Smooth muscle cell (in vitro differentiated cells): ENCODE data around the gene MAST1. TPM values are rescaled to one million over a fixed set of nuclear protein-coding genes. Genes with fewer than 3 reads are reported as not detected.

Source experiments
- DNase-seq: peaks from one replicate; lab custom pipeline; 2025; ENCODE audit not compliant: unreplicated experiment; lab: John Stamatoyannopoulos, UW
- H2AFZ ChIP-seq: fragments of 200-600 bp; sonication (generic); 2 replicates; pipeline ENCODE4 v1.6.0; 2016; ENCODE audit warnings: antibody characterized with exemption, low read depth, mild to moderate bottlenecking
- H3F3A ChIP-seq: fragments of 200-600 bp; sonication (generic); 2 replicates; pipeline ENCODE4 v1.6.0; 2017; ENCODE audit warnings: antibody characterized with exemption, low read depth
- H3K27ac ChIP-seq: fragments of 200-600 bp; sonication (generic); 2 replicates; pipeline ENCODE4 v1.5.1; 2016; ENCODE audit warnings: low read depth, mild to moderate bottlenecking
- H3K27me3 ChIP-seq: fragments of 200-600 bp; sonication (generic); 2 replicates; pipeline ENCODE4 v1.6.1; 2016; ENCODE audit warnings: low read depth, mild to moderate bottlenecking
- H3K36me3 ChIP-seq: fragments of 200-600 bp; sonication (generic); 2 replicates; pipeline ENCODE4 v1.5.1; 2016; ENCODE audit warnings: low read depth
- H3K4me1 ChIP-seq: fragments of 200-600 bp; sonication (generic); 2 replicates; pipeline ENCODE4 v1.5.1; 2016; ENCODE audit warnings: low read depth
- H3K4me2 ChIP-seq: fragments of 200-600 bp; sonication (generic); 2 replicates; pipeline ENCODE4 v1.6.0; 2016; ENCODE audit warnings: mild to moderate bottlenecking
- H3K4me3 ChIP-seq: fragments of 200-600 bp; sonication (generic); 2 replicates; pipeline ENCODE4 v1.5.1; 2016; ENCODE audit warnings: mild to moderate bottlenecking
- H3K79me2 ChIP-seq: fragments of 200-600 bp; sonication (generic); 2 replicates; pipeline ENCODE4 v1.6.0; 2016; ENCODE audit warnings: low read depth, mild to moderate bottlenecking
- H3K9ac ChIP-seq: fragments of 200-600 bp; sonication (generic); 2 replicates; pipeline ENCODE4 v1.6.0; 2016; ENCODE audit warnings: low read depth
- H3K9me3 ChIP-seq: fragments of 200-600 bp; sonication (generic); replicated peaks from 2 replicates; pipeline ENCODE4 v1.5.1; 2016; ENCODE audit warnings: low read depth
- H4K20me1 ChIP-seq: fragments of 200-600 bp; sonication (generic); 2 replicates; pipeline ENCODE4 v1.6.0; 2016; ENCODE audit warnings: low read depth
- WGBS: methylation state at CpG from one replicate; pipeline ENCODE4 v1.1.7; 2016; ENCODE audit warnings: low lambda C conversion rate; 5-methylcytosine and 5-hydroxymethylcytosine counted together
- microRNA-seq: library from miRNA; unstranded; fragments of <30 nt; microRNA quantifications from one replicate; pipeline ENCODE4, GENCODE V29; 2016; ENCODE audit warnings: borderline number of aligned reads
- polyA plus RNA-seq: library from polyadenylated mRNA; unstranded; fragments of >200 nt; fragmentation: Nextera tagmentation; extraction: Ambion mirVana; gene quantifications from 2 replicates; pipeline ENCODE4 v1.2.1, GENCODE V29; 2016
- small RNA-seq: library from RNA; depleted of rRNA; stranded (forward); fragments of <200 nt; gene quantifications from one replicate; pipeline ENCODE3, GENCODE V24; 2014
- total RNA-seq: library from RNA; depleted of rRNA; stranded (reverse); fragments of >200 nt; gene quantifications from 2 replicates; pipeline ENCODE4 v1.2.3, GENCODE V29; 2014
- TF ChIP-seq, protein P1 (sequence below): fragments of 200-600 bp; sonication (generic); IDR thresholded peaks from 2 replicates; pipeline ENCODE4 v1.5.1; 2017; ENCODE audit warnings: borderline replicate concordance, mild to moderate bottlenecking, antibody characterized with exemption; ENCODE audit not compliant: insufficient read depth, poor library complexity, severe bottlenecking

The MAST1 gene
- total and polyA plus RNA-seq, 2 experiments from 2014 or later, result 2.7 to 3.2 TPM

DNA sequence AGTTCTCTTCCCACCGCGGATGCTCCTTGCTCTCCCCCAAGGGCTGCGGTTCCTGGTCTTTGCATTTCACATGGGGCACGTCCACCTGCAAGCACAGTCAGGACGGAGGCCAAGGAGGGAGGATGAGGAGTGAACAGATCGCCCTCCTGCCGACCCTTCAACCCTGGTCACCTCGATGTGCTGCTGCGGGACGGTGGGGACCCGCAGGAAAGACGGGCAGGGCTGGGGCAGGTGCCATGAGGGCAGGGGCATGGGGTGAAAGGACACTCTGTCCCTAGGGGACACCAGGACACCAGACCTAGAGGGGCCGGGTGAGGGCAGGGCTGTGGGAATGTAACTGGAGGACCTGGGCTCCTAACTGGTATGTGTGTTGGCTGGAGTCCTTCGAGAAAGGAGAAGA lies 79.9 kb downstream of the MAST1 start:
- H3K4me1 ChIP-seq, result peaks cover 7% of the 10 kb centered on the region
- no peak for DNase-seq
- no peak overlapping the region for H3K9ac ChIP-seq
- no peak overlapping the region for H3K4me3 ChIP-seq
- no peaks in the 10 kb centered on the region for H4K20me1 ChIP-seq
- H3F3A ChIP-seq, result peaks cover 3% of the 10 kb centered on the region
- 92% methylated on average over 14 of the region's 14 CpGs for WGBS
- H3K27me3 ChIP-seq, result no peaks in the 10 kb centered on the region
- H3K9me3 ChIP-seq, result no peaks in the 10 kb centered on the region
- no peak overlapping the region for H3K4me2 ChIP-seq
- no peak overlapping the region for H2AFZ ChIP-seq
- H3K36me3 ChIP-seq, result no peaks in the 10 kb centered on the region
- H3K27ac ChIP-seq, result no peak overlapping the region
- no peaks in the 10 kb centered on the region for H3K79me2 ChIP-seq
- TF ChIP-seq, protein P1, sequence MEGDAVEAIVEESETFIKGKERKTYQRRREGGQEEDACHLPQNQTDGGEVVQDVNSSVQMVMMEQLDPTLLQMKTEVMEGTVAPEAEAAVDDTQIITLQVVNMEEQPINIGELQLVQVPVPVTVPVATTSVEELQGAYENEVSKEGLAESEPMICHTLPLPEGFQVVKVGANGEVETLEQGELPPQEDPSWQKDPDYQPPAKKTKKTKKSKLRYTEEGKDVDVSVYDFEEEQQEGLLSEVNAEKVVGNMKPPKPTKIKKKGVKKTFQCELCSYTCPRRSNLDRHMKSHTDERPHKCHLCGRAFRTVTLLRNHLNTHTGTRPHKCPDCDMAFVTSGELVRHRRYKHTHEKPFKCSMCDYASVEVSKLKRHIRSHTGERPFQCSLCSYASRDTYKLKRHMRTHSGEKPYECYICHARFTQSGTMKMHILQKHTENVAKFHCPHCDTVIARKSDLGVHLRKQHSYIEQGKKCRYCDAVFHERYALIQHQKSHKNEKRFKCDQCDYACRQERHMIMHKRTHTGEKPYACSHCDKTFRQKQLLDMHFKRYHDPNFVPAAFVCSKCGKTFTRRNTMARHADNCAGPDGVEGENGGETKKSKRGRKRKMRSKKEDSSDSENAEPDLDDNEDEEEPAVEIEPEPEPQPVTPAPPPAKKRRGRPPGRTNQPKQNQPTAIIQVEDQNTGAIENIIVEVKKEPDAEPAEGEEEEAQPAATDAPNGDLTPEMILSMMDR, result no peak

DNA sequence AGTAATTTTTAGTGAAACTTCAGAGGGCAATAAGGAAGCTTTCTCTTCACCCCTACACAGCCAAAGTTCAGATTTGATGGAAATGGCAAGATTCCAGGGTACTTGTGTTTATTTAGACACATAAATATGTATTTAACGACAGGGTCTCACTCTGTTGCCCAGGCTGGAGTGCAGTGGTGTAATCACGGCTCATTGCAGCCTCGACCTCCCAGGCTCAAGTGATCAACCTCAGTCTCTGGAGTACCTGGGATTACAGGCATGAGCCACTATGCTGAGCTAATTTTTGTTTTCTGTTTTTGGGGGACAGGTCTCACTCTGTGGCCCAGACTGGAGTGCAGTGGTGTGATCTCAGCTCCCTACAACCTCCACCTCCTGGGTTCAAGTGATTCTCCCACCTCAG lies 82.7 kb downstream of the MAST1 start:
- H3K27me3 ChIP-seq, result no peaks in the 10 kb centered on the region
- H3K9ac ChIP-seq, result no peak overlapping the region
- no peaks in the 10 kb centered on the region for H4K20me1 ChIP-seq
- H3K9me3 ChIP-seq, result no peaks in the 10 kb centered on the region
- H3F3A ChIP-seq, result peaks cover 3% of the 10 kb centered on the region
- 94% methylated on average over 3 of the region's 3 CpGs for WGBS
- H3K79me2 ChIP-seq, result no peaks in the 10 kb centered on the region
- TF ChIP-seq, protein P1, result no peak
- H3K4me1 ChIP-seq, result no peaks in the 10 kb centered on the region
- H3K36me3 ChIP-seq, result no peaks in the 10 kb centered on the region
- H3K27ac ChIP-seq, result no peak overlapping the region
- H2AFZ ChIP-seq, result no peak overlapping the region
- no peak for DNase-seq
- H3K4me2 ChIP-seq, result no peak overlapping the region
- H3K4me3 ChIP-seq, result no peak overlapping the region

DNA sequence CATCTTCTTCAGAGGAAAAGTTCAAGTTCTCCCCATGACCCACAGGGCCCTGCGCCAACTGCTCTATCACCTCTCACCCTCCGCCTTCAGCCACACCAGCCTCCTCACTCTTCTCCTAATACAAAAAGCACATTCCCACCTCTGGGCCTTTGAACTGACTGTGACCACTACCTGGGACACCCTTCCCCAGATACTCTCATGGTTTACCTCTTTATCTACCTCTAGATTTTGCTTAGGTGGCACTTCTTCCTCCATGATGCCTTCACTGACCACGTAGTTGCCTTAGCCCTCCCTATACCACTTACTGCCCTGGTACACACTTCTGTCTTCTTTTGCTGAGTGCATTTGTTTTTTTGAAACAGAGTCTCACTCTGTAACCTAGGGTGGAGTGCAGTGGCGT lies 84.6 kb downstream of the MAST1 start:
- WGBS, result 97% methylated on average over 4 of the region's 4 CpGs
- no peak overlapping the region for H3K27ac ChIP-seq
- H3K4me3 ChIP-seq, result no peak overlapping the region
- H3F3A ChIP-seq, result peaks cover 3% of the 10 kb centered on the region
- no peaks in the 10 kb centered on the region for H4K20me1 ChIP-seq
- no peak overlapping the region for H2AFZ ChIP-seq
- no peaks in the 10 kb centered on the region for H3K4me1 ChIP-seq
- no peaks in the 10 kb centered on the region for H3K79me2 ChIP-seq
- TF ChIP-seq, protein P1, result no peak
- no peak overlapping the region for H3K9ac ChIP-seq
- no peaks in the 10 kb centered on the region for H3K36me3 ChIP-seq
- H3K4me2 ChIP-seq, result no peak overlapping the region
- H3K9me3 ChIP-seq, result no peaks in the 10 kb centered on the region
- DNase-seq, result no peak
- H3K27me3 ChIP-seq, result no peaks in the 10 kb centered on the region

Small RNAs within 50 kb of the gene (microRNA-seq; reads per million reads assigned to microRNA genes)
- gene MIR5695 (not detected), gene MIR6794 (not detected)

Small RNAs within 50 kb of the gene (small RNA-seq; reads per million reads assigned to genes)
- 0.13 reads per million for gene MIR5695
- not detected for gene MIR6794

Other genes with a start within 250 kb of the MAST1 start
- gene ZNF490, start 227.7 kb upstream of the MAST1 start, total RNA-seq, result 3.8 and 7.1 TPM in 2 replicates
- 1.1 and 1.4 TPM in 2 replicates for gene ZNF490, start 227.7 kb upstream of the MAST1 start, polyA plus RNA-seq
- gene ZNF791, start 227.6 kb upstream of the MAST1 start, total RNA-seq, result 17.4 and 25.9 TPM in 2 replicates
- gene ZNF791, start 227.6 kb upstream of the MAST1 start, polyA plus RNA-seq, result 15.3 and 20.6 TPM in 2 replicates
- 69.2 and 77.9 TPM in 2 replicates for gene MAN2B1, start 171.8 kb upstream of the MAST1 start, total RNA-seq
- 46.1 and 51.0 TPM in 2 replicates for gene MAN2B1, start 171.8 kb upstream of the MAST1 start, polyA plus RNA-seq
- gene WDR83, start 171.7 kb upstream of the MAST1 start, total RNA-seq, result 4.8 and 12.4 TPM in 2 replicates
- gene WDR83, start 171.7 kb upstream of the MAST1 start, polyA plus RNA-seq, result 21.6 TPM in 2 replicates
- 44.0 and 67.6 TPM in 2 replicates for gene DHPS, start 156.6 kb upstream of the MAST1 start, total RNA-seq
- 43.9 and 57.3 TPM in 2 replicates for gene DHPS, start 156.6 kb upstream of the MAST1 start, polyA plus RNA-seq
- gene GNG14, start 150.5 kb upstream of the MAST1 start, total RNA-seq, result not detected in 2 replicates
- gene GNG14, start 150.5 kb upstream of the MAST1 start, polyA plus RNA-seq, result 2.0 TPM in 1 of 2 replicates, not detected in the other
- 9.1 and 9.5 TPM in 2 replicates for gene FBXW9, start 141.9 kb upstream of the MAST1 start, total RNA-seq
- 16.7 and 17.3 TPM in 2 replicates for gene FBXW9, start 141.9 kb upstream of the MAST1 start, polyA plus RNA-seq
- 43.0 and 45.4 TPM in 2 replicates for gene TNPO2, start 114.6 kb upstream of the MAST1 start, total RNA-seq
- 8.7 and 10.7 TPM in 2 replicates for gene TNPO2, start 114.6 kb upstream of the MAST1 start, polyA plus RNA-seq
- 156 and 171 TPM in 2 replicates for gene TRIR, start 103.8 kb upstream of the MAST1 start, total RNA-seq
- 191 and 212 TPM in 2 replicates for gene TRIR, start 103.8 kb upstream of the MAST1 start, polyA plus RNA-seq
- 46.8 and 51.4 TPM in 2 replicates for gene GET3, start 101.0 kb upstream of the MAST1 start, total RNA-seq
- gene GET3, start 101.0 kb upstream of the MAST1 start, polyA plus RNA-seq, result 99.6 and 106 TPM in 2 replicates
- gene BEST2, start 86.7 kb upstream of the MAST1 start, total RNA-seq, result not detected in 2 replicates
- 0.30 TPM in 1 of 2 replicates, not detected in the other for gene BEST2, start 86.7 kb upstream of the MAST1 start, polyA plus RNA-seq
- 16.7 and 20.5 TPM in 2 replicates for gene HOOK2, start 63.0 kb upstream of the MAST1 start, total RNA-seq
- 14.6 and 48.3 TPM in 2 replicates for gene HOOK2, start 63.0 kb upstream of the MAST1 start, polyA plus RNA-seq
- gene JUNB, start 47.0 kb upstream of the MAST1 start, total RNA-seq, result 687 and 756 TPM in 2 replicates
- 1,281 and 1,575 TPM in 2 replicates for gene JUNB, start 47.0 kb upstream of the MAST1 start, polyA plus RNA-seq
- 351 and 400 TPM in 2 replicates for gene PRDX2, start 36.7 kb upstream of the MAST1 start, total RNA-seq
- gene PRDX2, start 36.7 kb upstream of the MAST1 start, polyA plus RNA-seq, result 371 and 391 TPM in 2 replicates
- gene THSD8, start 36.4 kb upstream of the MAST1 start, total RNA-seq, result not detected in 2 replicates
- gene THSD8, start 36.4 kb upstream of the MAST1 start, polyA plus RNA-seq, result 8.0 and 10.1 TPM in 2 replicates
- 8.7 and 15.7 TPM in 2 replicates for gene RNASEH2A, start 31.9 kb upstream of the MAST1 start, total RNA-seq
- 34.8 and 34.9 TPM in 2 replicates for gene RNASEH2A, start 31.9 kb upstream of the MAST1 start, polyA plus RNA-seq
- gene RTBDN, start 3.9 kb upstream of the MAST1 start, total RNA-seq, result 4.6 TPM in 1 of 2 replicates, not detected in the other
- 1.7 TPM in 1 of 2 replicates, not detected in the other for gene RTBDN, start 3.9 kb upstream of the MAST1 start, polyA plus RNA-seq
- 19.5 and 26.3 TPM in 2 replicates for gene DNASE2, start 42.9 kb downstream of the MAST1 start, total RNA-seq
- gene DNASE2, start 42.9 kb downstream of the MAST1 start, polyA plus RNA-seq, result 44.9 and 48.1 TPM in 2 replicates
- gene KLF1, start 48.7 kb downstream of the MAST1 start, total RNA-seq, result not detected in 2 replicates
- 0.09 TPM in 1 of 2 replicates, not detected in the other for gene KLF1, start 48.7 kb downstream of the MAST1 start, polyA plus RNA-seq
- gene GCDH, start 52.6 kb downstream of the MAST1 start, total RNA-seq, result 9.7 and 17.4 TPM in 2 replicates
- gene GCDH, start 52.6 kb downstream of the MAST1 start, polyA plus RNA-seq, result 10.9 and 15.3 TPM in 2 replicates
- gene SYCE2, start 80.8 kb downstream of the MAST1 start, total RNA-seq, result 0.90 and 1.4 TPM in 2 replicates
- 0.91 and 2.9 TPM in 2 replicates for gene SYCE2, start 80.8 kb downstream of the MAST1 start, polyA plus RNA-seq
- gene FARSA, start 95.2 kb downstream of the MAST1 start, total RNA-seq, result 28.6 and 46.1 TPM in 2 replicates
- 86.9 and 94.0 TPM in 2 replicates for gene FARSA, start 95.2 kb downstream of the MAST1 start, polyA plus RNA-seq
- 800 and 956 TPM in 2 replicates for gene CALR, start 100.1 kb downstream of the MAST1 start, total RNA-seq
- gene CALR, start 100.1 kb downstream of the MAST1 start, polyA plus RNA-seq, result 640 and 833 TPM in 2 replicates
- 74.4 and 97.1 TPM in 2 replicates for gene RAD23A, start 107.3 kb downstream of the MAST1 start, total RNA-seq
- 176 and 191 TPM in 2 replicates for gene RAD23A, start 107.3 kb downstream of the MAST1 start, polyA plus RNA-seq
- gene GADD45GIP1, start 118.7 kb downstream of the MAST1 start, total RNA-seq, result 51.5 and 51.6 TPM in 2 replicates
- gene GADD45GIP1, start 118.7 kb downstream of the MAST1 start, polyA plus RNA-seq, result 152 and 153 TPM in 2 replicates
- gene DAND5, start 131.1 kb downstream of the MAST1 start, total RNA-seq, result not detected in 2 replicates
- 0.18 TPM in 1 of 2 replicates, not detected in the other for gene DAND5, start 131.1 kb downstream of the MAST1 start, polyA plus RNA-seq
- gene NFIX, start 157.0 kb downstream of the MAST1 start, total RNA-seq, result 2.3 TPM in 2 replicates
- gene NFIX, start 157.0 kb downstream of the MAST1 start, polyA plus RNA-seq, result 1.8 and 1.9 TPM in 2 replicates